ENCODE results near the gene ZDHHC8.

The ZDHHC8 gene

GRCh38 chr22:20125201-20126174 is 6.1 kb upstream of the ZDHHC8 start:
- Histone ChIP-seq H3K4me3 (ENCODE audit: low read length) (no peak overlapping the region), H3K27me3 (ENCODE audit: low read depth, low read length) (no peaks in the 10 kb centered on the region), H3K9ac (ENCODE audit: low read length) (no peak overlapping the region), H3K27ac (ENCODE audit: low read length) (no peak overlapping the region), H3K36me3 (replicated peaks; ENCODE audit: low read depth, low read length) (peaks cover 57% of the 10 kb centered on the region), H3K9me3 (ENCODE audit: insufficient read depth, low read length) (no peaks in the 10 kb centered on the region), H3K79me2 (ENCODE audit: low read length) (peaks cover 44% of the 10 kb centered on the region), H4K20me1 (ENCODE audit: insufficient read depth, low read length) (peaks cover 64% of the 10 kb centered on the region), H3K4me1 (ENCODE audit: low read length) (0 out of 2 replicates have a peak, but pooled peaks cover 1% of the 10 kb centered on the region), H2AFZ (ENCODE audit: low read depth, low read length) (no peak overlapping the region), H3K4me2 (ENCODE audit: low read length) (no peak overlapping the region)
- TF ChIP-seq EZH2phosphoT487 (IDR thresholded peaks at IDR 0.05; ENCODE audit: low read depth): no peak

- H3K4me3 ChIP-seq (ENCODE audit: low read length): no peak overlapping the region
- peaks cover 34% of the 10 kb centered on the region for H3K79me2 ChIP-seq (ENCODE audit: low read length)
- no peak overlapping the region for H3K9ac ChIP-seq (ENCODE audit: low read length)
- H3K27ac ChIP-seq (ENCODE audit: low read length): no peak overlapping the region
- H3K4me2 ChIP-seq (ENCODE audit: low read length): no peak overlapping the region
- H4K20me1 ChIP-seq (ENCODE audit: insufficient read depth, low read length): peaks cover 60% of the 10 kb centered on the region
- peaks cover 4% of the 10 kb centered on the region; the same call in 1 of the 2 replicates for H3K4me1 ChIP-seq (ENCODE audit: low read length)
- H2AFZ ChIP-seq (ENCODE audit: low read depth, low read length): no peak overlapping the region
- no peak for TF ChIP-seq CTCF (IDR thresholded peaks at IDR 0.05; ENCODE audit: low read depth, low read length)
- TF ChIP-seq EZH2phosphoT487 (IDR thresholded peaks at IDR 0.05; ENCODE audit: low read depth): no peak
- H3K9me3 ChIP-seq (ENCODE audit: insufficient read depth, low read length): no peaks in the 10 kb centered on the region
- no peaks in the 10 kb centered on the region for H3K27me3 ChIP-seq (ENCODE audit: low read depth, low read length)
- H3K36me3 ChIP-seq (replicated peaks; ENCODE audit: low read depth, low read length): peaks cover 53% of the 10 kb centered on the region
Observed at GRCh38 chr22:20126284-20127029, 5.1 kb upstream of the ZDHHC8 start.

GRCh38 chr22:20127318-20127868 is 4.2 kb upstream of the ZDHHC8 start:
- peaks cover 51% of the 10 kb centered on the region for H4K20me1 ChIP-seq (ENCODE audit: insufficient read depth, low read length)
- H3K4me2 ChIP-seq (ENCODE audit: low read length): no peak overlapping the region
- H3K9me3 ChIP-seq (ENCODE audit: insufficient read depth, low read length): no peaks in the 10 kb centered on the region
- H3K9ac ChIP-seq (ENCODE audit: low read length): no peak overlapping the region
- H2AFZ ChIP-seq (ENCODE audit: low read depth, low read length): no peak overlapping the region
- TF ChIP-seq CTCF (IDR thresholded peaks at IDR 0.05; ENCODE audit: low read depth, low read length): no peak
- TF ChIP-seq EZH2phosphoT487 (IDR thresholded peaks at IDR 0.05; ENCODE audit: low read depth): no peak
- H3K4me1 ChIP-seq (ENCODE audit: low read length): peaks cover 5% of the 10 kb centered on the region; the same call in 1 of the 2 replicates
- peaks cover 43% of the 10 kb centered on the region for H3K36me3 ChIP-seq (replicated peaks; ENCODE audit: low read depth, low read length)
- H3K27me3 ChIP-seq (ENCODE audit: low read depth, low read length): no peaks in the 10 kb centered on the region
- H3K4me3 ChIP-seq (ENCODE audit: low read length): no peak overlapping the region
- H3K27ac ChIP-seq (ENCODE audit: low read length): no peak overlapping the region
- peaks cover 31% of the 10 kb centered on the region for H3K79me2 ChIP-seq (ENCODE audit: low read length)

GRCh38 chr22:20127869-20128618 is 3.6 kb upstream of the ZDHHC8 start:
- Histone ChIP-seq H3K9ac (ENCODE audit: low read length) (no peak overlapping the region), H3K36me3 (replicated peaks; ENCODE audit: low read depth, low read length) (peaks cover 42% of the 10 kb centered on the region), H3K9me3 (ENCODE audit: insufficient read depth, low read length) (no peaks in the 10 kb centered on the region), H3K4me2 (ENCODE audit: low read length) (no peak overlapping the region), H3K4me3 (ENCODE audit: low read length) (no peak overlapping the region), H3K27me3 (ENCODE audit: low read depth, low read length) (no peaks in the 10 kb centered on the region), H2AFZ (ENCODE audit: low read depth, low read length) (no peak overlapping the region), H3K79me2 (ENCODE audit: low read length) (peaks cover 31% of the 10 kb centered on the region), H3K27ac (ENCODE audit: low read length) (no peak overlapping the region), H4K20me1 (ENCODE audit: insufficient read depth, low read length) (peaks cover 45% of the 10 kb centered on the region), H3K4me1 (ENCODE audit: low read length) (peaks cover 11% of the 10 kb centered on the region)
- TF ChIP-seq EZH2phosphoT487 (IDR thresholded peaks at IDR 0.05; ENCODE audit: low read depth): no peak
- TF ChIP-seq CTCF (IDR thresholded peaks at IDR 0.05; ENCODE audit: low read depth, low read length): no peak

Measured in OCI-LY3 (cell line).